Inflammatory macrophage treated with lipopolysaccharide for 1 hour (primary cell): ENCODE data around the gene PLEKHM2.

ENCODE experiments used
- DNase-seq, 2 donors: peaks; one replicate each; pipeline ENCODE4 v3.0.0-alpha.2; 2020 to 2022

PLEKHM2 gene

DNA sequence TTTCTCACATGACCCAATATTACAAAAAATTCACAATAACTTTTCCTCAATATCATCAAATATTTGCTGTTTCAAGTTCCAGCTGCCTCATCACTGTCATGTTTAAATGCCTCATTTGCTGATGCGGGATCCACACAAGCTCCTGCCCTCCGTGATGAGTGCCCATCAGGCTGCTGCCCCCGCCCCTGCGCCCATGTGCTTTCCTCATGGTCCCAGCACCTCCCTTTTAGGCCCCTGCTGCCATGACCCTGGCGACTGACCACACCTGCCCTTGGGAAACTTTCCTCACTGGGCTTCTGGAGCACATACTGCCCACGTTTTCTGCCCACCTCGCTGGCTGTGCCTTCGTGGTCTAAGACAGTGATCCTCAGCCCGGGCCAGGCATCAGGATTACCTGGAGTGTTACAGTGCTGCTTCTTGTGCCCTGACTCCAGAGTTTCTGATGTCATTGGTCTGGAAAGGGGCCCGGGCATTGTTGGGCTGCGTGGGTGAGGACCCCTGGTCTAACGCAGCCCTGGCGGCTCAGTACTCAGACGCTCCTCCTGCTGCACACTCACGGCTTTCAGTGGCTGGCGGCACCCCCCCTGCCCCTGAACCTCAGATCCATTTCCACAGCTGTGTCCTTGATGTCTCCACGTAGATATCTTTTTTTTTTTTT, 20.5 kb downstream of the PLEKHM2 start:
- no peak for DNase-seq

DNA sequence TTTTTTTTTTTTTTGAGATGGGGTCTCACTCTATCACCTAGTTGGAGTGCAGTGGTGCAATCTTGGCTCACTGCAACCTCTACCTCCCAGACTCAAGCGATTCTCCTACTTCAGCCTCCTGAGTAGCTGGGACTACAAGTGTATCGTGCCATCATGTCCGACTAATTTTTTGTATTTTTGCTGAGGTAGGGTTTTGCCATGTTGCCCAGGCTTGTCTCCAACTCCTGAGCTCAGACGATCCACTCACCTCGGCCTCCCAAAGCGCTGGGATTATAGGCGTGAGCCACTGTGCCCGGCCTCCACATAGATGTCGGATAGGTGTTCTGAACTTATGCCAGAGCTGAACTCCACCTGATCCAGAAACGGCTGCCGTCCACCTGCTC, 21.1 kb downstream of the PLEKHM2 start:
- DNase-seq: no peak

DNA sequence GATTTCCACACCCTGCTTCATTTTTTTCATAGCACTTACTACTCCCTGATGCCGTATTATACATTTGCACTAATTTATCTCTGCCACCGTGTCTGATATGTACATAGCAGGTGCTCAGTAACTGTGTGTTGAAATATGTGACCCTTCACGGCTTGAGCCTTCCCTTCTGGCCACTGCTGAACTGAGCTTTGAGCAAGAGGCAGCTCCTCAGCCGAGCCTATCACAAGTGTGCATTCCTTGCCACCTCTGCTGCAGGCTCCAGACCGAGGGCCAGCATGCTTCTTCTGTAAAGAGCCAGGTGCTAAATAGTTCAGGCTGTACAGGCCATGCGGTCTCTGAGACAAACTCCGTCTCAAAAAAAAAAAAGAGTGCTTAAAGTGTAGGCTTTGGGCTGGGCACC, 22.6 kb downstream of the PLEKHM2 start:
- no peak for DNase-seq

DNA sequence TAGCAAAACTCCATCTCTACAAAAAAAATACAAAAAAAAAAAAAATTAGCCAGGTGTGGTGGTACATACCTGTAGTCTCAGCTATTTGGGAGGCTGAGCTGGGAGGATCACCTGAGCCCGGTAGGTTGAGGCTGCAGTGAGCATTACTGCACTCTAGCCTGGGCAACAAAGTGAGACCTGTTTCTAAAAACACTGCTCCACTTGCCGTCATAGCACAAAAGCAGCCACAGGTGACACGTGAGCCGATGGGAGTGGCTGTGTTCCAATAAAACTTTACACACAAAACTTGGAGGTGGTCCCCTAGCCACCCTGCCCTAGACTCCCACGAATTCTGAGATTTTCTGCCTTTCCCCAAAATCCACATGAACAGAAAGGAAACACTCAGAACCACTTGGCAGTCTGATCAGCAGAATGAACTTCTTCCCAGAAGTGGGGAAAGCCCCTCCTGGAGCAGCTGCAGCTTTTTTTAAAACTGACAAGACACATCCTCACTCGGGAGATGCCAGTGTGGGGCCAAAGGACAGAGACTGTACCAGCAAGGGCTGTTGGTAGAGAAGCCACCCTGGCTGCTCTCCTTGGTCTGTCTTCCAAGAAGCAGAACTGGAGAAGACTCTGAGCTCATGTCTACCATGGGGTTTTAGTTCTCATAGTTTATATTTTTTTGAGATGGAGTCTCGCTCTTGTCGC, 23.3 kb downstream of the PLEKHM2 start:
- DNase-seq: peak; percentile 13 to 23

DNA sequence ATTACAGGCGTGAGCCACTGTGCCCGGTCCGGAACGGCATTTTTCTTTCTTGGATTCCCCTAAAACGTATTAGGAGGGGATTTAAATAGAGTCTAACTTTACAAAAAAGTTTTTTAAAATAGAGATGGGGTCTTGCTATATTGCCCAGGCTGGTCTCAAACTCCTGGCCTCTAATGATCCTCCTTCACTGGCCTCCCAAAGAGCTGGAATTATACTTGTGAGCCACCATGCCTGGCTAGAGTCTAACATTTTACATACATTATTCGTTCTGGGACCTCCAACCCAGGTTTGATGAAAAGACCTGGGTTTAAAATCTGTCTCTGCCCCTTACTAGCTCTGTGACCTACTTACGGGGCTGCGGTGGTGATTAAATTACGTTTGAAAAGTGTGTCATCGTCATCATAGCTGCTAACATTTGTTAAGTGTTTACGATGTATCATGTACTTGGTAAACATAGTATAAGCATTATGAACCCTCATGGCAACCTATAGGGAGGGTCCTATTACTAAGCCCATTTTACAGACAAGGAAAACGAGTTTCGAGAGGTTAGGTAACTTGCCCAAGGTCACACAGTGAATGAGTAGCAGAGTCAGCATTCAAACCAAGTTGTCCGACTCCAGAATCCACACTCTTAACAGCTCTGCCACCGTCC, 24.5 kb downstream of the PLEKHM2 start:
- DNase-seq: no peak

DNA sequence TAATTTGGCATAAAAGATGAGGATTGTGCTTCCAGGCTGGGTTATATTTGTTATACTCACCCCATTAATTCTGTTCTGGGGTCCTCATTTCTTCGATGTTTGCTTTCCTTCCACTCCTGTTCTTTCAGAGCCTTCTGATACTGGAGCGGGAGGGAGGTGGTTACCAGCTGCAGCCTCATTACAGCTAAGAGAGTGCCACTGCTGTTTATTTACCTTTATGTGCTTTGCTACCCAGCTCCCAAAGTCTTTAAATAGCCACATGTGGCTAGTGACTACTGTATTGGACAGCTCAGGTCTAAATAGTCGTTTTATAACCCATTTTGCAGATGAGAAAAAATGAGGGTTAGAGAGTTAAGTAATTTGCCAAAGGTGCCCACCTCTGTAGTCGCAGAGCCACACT, 25.1 kb downstream of the PLEKHM2 start:
- DNase-seq: no peak

DNA sequence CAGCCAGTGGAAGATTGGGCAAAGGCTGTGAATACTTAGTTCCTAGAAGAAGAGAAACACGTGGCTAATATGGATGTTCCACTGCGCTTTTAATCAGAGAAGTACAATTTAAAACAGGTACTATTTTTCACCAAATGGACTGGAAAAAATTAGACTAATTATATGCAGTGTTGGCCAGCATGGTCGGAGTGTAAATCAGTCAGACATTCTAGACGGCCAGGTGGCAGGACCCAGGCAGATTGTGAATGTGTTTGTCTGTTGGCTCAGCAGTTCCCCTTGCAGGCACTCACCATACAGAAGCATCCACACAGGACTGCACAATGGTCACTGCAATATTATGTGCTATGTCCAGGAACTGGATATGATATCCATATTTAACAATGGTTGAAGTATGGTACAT, 28.0 kb downstream of the PLEKHM2 start:
- DNase-seq: no peak

DNA sequence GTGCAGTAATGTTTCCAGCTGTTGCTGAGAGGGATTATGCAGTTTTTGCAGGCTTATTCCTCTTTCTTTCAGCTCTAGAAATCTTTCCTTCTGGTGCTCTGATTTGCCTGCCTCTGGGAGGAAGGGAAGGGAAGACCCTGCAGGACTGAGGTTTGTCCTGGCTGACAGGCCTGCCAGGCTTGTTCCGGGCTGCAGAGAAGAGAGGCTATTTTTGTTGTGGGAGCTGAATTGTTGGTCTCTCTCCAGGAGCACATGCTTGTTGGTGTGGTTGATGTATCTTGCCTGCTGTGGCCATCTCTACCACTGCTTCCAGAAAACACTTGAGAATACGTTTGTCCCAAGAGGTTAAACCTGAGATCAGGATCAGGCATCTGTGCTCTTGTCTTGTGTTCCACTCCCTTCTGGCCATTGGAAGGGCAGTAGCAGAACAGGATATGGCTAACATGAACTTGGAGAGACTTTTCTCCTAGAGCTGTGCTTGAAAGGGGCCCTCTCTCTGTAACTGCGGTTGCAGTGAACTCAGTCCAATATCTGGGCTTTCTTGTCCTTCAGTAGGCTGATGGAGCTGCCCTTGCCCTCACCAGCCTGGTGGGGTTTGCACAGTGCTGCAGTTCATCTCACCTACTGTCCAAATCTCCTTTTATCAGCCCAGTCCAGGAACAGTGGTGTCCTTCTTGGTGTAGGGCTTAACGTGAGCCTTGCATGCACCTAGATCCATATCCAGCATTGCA, 30.5 kb downstream of the PLEKHM2 start:
- no peak for DNase-seq

DNA sequence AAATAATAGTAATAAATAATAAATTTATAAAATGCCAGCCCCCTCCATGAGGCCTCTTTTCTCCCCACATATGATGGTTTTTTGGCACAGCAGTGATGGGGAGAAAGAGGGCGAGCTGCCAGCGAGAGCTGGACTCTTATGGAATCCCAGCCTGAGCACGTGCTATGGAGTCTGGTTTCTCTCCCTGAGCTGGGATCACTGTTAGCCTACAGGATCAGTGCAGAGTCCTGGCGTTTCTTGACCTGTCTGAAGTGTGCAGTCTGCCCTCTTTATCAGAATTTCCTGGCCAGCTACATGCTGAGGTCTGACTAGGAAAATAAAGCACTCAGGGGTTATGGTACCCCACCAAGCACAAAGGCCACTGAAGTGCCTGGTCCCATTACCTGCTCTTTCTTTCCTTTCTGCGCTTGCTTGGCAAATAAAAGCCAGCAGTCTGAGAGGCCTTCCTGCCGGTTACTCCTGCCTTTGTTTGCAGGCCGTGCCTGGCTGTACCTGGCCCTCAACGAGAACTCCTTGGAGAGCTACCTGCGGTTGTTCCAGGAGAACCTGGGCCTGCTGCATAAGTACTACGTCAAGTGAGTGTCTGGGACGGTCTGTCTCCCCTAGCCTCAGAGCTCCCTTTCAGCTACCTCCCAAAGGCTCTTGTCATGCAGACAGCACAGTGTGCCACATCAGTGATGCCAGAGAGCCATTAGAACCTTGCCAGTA, 33.5 kb downstream of the PLEKHM2 start:
- no peak for DNase-seq

DNA sequence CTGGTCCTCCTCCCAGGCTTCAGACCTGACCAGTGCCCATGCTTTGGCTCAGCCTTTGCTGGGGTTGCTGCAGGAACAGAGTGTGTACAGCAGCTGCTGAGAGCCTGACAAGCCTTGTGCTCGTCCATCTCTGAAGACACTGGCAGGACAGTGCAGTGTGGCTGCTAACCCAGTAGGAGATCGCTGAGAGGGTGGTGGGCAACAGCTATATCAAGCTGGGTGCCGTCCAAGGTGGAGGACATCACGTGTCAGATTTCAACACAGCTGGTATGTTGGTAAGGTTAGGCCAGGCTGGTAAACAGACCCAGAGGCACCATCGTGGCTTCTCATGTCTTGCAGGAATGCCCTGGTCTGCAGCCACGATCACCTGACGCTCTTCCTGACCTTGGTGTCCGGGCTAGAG, 34.1 kb downstream of the PLEKHM2 start:
- DNase-seq: no peak

DNA sequence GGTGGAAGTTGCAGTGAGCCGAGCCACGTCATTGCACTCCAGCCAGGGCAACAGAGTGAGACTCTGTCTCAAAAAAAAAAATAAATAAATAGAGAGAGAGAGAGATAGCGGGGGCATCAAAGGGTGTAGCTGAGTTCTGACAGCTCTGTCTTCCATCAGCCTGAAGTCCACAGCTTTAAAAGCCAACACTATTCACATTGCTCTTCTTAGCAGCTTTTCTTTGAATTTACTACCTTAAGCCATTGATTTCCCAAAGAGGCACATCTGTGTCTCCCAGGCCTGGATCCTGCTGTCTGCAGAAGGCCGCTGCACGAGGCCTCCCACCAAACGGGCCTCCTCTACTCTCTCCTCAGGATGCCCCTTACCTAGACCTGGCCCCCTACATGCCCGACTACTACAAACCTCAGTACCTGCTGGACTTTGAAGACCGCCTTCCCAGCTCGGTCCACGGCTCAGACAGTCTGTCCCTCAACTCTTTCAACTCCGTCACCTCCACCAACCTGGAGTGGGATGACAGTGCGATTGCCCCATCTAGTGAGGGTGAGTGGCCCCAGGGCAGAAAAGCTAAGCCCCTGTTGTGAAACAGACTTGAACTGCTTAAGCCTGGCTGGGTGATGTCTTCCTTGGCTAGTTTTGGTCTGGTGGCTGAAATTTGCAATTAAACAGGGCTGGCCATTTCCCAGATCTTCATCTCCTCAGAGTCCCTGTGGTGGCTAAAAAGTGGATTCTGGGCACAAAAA, 35.4 kb downstream of the PLEKHM2 start:
- no peak for DNase-seq

DNA sequence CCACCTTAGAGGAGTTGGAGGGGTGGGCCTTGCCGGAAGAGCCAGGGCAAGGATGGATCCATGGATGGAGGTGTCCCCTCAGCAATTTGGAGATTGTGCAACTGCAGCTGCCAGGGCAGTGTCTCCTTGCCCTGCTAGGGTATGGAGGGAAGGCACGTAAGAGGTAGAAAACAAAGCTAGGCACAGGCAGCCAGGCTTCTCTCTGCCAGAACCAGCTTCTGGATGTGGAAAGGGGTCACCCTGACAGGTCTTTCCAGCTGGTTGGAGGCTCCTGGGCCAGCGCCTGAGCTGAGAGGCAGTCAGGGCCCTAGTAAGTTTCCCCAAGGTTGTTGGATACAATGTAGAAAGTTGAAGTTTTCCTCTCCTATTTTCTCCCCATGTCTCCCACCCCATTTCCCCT, 36.7 kb downstream of the PLEKHM2 start:
- DNase-seq: no peak

DNA sequence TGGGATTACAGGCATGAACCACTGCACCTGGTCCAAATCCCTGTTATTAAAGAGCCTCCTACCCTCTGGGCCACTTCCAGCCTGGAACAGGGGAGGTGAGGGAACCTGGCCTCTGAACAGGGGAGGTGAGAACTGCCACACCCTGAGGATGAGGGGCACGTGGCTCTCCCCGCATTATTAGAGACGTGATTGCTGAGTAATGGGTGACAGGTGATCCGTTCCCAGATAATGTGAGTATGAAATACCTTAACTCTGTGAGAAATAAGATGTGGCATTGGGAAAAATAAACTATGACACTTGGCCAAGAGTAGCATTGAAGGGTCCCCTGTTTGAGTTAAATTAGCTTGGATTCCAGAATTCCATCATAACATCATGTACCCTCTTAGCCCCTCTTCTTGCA, 38.3 kb downstream of the PLEKHM2 start:
- no peak for DNase-seq

DNA sequence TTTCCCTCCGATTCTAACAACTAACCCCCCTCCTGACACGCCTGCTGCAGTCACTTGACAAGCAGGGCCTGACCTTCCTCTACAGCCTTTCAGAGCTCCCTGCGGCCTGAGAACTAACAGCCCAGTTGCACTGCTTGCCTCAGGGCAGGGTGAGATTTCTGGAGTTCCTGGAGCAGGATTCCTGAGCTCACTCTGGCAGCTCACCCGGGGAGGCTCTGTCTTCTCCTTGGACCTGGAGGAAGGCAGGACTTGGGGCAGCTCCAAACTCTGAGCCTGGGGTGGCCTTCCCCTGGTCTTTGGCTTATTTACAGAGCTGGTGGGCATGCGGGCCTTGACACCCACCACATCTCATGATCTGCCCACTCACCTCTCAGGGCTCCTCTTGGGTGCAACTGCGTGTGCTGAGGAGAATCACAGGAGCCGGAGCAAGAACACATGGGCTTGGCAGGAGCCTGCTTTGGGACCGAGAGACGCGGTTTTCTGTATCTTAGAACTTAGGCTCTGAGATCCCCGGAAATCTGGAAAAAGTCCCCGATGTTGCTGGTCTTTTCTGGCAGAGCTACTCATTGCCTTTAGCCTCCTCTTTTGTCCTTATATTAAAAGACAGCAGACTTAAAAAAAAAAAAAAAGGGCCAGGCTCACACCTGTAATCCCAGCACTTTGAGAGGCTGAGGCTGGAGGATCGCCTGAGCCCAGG, 38.9 kb downstream of the PLEKHM2 start:
- DNase-seq: no peak

DNA sequence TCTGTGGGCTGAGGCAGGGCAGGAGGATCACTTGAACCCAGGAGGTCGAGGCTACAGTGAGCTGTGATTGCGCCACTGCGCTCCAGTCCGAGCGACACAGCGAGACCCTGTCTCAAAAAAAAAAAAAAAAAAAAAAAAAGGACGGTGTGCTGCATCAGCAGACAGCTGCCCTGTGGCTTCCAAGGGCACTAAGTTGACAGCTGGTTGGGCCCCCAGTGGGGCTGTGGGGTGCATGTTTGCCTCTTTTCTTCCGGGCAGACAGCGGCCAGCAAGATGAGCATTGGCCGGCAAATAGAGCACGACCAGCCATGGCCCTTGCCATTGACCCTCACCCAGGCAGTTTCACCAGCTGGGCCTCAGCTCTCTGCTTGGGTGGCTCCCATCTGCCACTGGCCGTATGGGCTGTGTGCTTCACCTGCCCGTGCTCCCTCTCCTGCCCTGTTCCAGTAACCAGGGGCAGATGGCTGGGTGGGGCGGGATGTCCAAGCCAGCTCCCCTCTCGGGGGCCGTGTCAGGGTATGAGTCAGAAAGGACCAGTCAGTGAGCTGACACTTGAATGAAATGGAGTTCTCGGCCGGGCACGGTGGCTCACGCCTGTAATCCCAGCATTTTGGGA, 39.6 kb downstream of the PLEKHM2 start:
- no peak for DNase-seq

DNA sequence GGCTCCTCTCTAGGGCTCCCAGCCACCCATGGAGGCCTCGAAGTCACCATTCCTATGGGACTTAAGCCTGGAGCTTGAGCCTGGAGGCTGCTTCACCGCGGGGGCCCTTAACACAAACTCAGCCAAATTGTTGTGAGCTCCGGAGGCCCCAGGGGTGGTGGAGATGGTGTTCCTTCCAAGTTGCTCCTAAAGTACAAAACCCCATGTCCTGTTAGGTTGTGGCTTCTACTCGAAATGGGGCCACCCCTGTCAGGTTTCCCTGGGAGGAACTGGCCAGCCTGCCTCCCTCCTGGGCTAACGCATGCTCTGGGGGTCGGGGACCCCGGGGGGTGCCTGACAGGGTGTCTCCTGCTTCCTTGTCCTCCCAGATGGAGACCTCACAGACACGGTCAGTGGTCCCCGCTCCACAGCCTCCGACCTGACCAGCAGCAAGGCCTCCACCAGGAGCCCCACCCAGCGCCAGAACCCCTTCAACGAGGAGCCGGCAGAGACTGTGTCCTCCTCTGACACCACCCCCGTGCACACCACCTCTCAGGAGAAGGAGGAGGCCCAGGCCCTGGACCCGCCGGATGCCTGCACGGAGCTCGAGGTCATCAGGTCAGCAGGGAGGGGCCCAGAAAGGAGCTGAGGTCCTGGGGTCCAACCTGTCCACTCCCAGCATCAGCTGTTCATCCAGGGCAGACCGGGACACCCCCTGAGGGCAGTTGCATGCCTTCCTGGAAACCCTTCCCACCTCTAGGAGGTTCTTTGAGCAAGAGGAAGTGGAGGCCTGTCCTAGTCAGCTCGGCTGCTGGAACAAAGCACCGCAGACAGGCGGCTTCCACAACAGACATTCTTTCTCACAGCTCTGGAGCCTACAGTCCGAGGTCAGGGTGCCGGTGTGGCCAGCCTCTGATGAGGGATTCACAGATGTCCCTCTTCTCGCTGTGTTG, 41.1 kb downstream of the PLEKHM2 start:
- DNase-seq: no peak

DNA sequence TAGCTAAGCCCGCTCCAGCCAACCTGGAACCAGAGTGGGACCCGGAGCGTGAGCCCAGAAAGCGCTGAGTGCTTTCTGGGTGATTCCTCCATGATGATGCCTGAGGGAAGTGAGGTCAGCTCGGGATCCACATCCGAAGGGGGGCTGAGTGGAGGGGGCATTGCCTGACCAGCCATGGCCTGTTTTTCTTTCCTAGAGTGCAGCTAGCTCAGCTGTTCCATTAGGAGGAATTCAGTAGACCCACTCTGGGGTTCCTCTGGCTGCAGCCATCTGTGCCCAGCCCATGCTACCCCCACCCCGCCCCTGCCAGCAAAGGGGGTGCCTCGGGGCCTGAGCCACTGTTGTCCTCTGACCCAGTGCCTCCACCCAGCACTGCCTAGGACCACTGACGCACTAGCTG, 42.4 kb downstream of the PLEKHM2 start:
- no peak for DNase-seq

DNA sequence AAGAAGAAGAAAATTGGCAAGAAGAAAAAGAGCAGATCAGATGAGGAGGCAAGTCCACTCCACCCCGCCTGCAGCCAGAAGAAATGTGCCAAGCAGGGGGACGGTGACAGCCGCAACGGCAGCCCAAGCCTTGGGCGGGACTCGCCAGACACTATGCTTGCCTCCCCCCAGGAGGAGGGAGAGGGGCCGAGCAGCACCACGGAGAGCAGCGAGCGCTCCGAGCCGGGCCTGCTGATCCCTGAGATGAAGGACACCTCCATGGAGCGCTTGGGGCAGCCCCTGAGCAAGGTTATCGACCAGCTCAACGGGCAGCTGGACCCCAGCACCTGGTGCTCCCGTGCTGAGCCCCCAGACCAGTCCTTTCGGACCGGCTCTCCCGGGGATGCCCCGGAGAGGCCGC, 42.9 kb downstream of the PLEKHM2 start:
- DNase-seq: no peak

DNA sequence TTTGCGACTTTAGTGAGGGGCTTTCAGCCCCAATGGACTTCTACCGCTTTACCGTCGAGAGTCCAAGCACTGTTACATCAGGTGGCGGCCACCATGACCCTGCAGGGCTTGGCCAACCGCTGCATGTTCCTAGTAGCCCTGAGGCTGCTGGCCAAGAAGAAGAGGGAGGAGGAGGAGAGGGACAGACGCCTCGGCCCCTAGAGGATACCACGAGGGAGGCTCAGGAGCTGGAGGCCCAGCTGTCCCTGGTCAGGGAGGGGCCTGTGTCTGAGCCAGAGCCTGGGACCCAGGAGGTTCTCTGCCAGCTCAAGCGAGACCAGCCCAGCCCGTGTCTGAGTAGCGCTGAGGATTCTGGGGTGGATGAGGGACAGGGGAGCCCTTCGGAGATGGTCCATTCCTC, 43.3 kb downstream of the PLEKHM2 start:
- no peak for DNase-seq
